HG02870 (cell line): ENCODE measurements around the gene TRERF1.

Experiments used
- ATAC-seq: cut with Tn5 transposase; IDR thresholded peaks from one replicate; pipeline ENCODE4 v1.9.1; 2021; ENCODE audit warnings: mild to moderate bottlenecking, moderate library complexity; ENCODE audit not compliant: unreplicated experiment

Gene TRERF1

GRCh38 chr6:42259286-42259685, 192.4 kb downstream of the TRERF1 start:
- ATAC-seq, result no peak

DNA sequence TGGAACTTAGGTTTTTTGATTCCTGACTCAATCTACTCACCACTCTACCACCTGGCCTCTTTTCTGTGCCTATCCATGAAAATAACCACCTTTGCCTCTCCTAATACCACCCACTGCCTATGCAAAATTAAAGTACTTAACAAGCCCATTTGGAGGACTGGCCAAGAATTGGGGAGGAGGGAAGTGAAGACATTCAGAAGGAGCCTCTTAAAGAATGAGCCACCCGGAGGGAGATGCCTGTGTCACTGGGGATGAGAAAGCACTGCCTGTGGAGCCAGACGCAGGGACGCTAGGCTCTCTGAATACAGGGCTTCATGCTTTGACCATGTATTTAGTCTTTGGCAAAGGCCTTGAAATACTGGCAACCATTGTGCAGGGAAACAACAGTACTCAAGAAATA, 194.1 kb downstream of the TRERF1 start:
- no peak for ATAC-seq

DNA sequence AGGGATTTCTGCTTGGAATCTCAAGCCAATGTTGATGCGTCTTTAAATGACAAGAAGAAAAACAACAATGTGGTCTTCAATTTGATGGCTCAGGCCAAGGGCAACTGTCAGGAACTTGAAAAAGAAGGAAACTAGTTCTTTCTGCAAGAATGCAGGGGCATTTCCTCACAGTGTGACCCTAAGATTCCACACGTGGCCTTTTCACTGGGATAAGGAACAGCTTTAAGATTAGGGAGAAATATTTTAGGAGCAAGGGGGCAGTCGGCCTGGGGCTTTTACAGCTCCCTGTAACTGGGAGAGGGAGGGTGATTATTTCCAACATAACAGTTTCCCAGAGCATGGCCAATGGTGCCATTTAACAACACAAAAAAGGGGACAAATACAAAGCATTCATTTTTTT, 194.7 kb downstream of the TRERF1 start:
- no peak for ATAC-seq

- no peak for ATAC-seq
Measured at GRCh38 chr6:42255050-42255449, 196.7 kb downstream of the TRERF1 start.

- ATAC-seq, result no peak
Measured at GRCh38 chr6:42254505-42254904, 197.2 kb downstream of the TRERF1 start.

- no peak for ATAC-seq
Measured at GRCh38 chr6:42251911-42252637, 199.7 kb downstream of the TRERF1 start.

GRCh38 chr6:42251500-42251899, 200.2 kb downstream of the TRERF1 start:
- ATAC-seq, result no peak

GRCh38 chr6:42250274-42250931, 201.3 kb downstream of the TRERF1 start:
- no peak for ATAC-seq

DNA sequence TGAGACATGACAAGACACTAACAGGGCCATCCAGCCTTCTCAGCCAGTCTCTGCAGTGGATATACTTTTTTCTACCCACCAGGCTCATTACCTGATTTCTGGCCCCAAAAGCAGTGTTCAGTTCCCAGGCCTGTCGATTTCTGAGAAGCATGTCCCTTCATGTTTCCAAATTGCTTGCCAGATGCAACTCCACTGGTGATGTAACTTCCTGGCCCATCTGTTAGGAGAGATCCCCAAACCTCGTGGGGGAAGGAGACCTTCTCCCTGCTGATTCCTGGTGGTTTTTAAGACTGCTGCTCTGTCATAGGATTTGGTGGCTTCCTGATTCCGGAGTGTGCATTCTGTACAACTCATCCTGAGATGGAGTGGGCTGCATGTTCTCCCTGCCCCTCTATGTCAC, 202.4 kb downstream of the TRERF1 start:
- ATAC-seq, result no peak

DNA sequence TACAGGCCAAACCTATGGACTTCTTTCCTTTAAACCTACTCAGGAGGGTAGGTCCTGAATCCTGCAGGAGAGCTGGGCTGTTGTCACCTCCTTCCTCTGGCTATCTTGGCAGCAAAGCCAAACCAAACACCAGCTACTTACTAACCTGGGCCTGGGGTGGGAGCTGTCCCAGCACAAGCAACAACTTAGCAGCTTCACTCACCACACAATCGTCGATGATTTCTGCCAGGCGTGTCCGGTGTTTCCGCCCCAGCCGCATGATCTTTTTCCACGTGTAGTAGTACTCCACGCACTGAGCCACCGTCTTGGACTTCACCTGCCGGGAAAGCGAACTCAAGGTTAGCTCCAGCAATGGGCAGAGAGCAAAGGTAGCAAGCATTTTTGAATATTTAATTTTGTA, 208.7 kb downstream of the TRERF1 start:
- no peak for ATAC-seq

- no peak for ATAC-seq
Measured at GRCh38 chr6:42241915-42242314, 209.8 kb downstream of the TRERF1 start.

- no peak for ATAC-seq
Measured at GRCh38 chr6:42239736-42240375, 211.9 kb downstream of the TRERF1 start.

DNA sequence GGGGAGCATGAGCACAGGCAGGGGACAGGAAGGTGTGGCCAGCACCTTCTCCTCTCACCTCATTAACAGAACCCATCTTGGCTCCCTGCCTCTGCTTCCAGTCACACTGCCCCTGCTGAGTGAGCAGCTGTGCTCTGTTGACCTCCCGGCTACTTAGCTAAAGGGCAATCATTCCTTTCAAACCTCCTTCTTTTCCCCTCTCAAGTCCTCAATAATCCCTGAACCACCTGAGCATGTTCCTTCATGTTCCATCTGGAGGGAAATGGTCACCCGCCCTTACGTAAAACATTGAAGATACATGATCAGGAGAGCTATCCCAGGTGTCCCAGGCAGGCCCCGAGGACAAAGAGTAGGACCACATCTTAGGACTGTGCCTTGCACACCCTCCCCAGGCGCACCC, 212.4 kb downstream of the TRERF1 start:
- no peak for ATAC-seq

- ATAC-seq, result no peak
Measured at GRCh38 chr6:42237857-42238256, 213.9 kb downstream of the TRERF1 start.

GRCh38 chr6:42236682-42237473, 214.8 kb downstream of the TRERF1 start:
- ATAC-seq, result no peak

GRCh38 chr6:42236030-42236429, 215.7 kb downstream of the TRERF1 start:
- ATAC-seq, result no peak

GRCh38 chr6:42232035-42232434, 219.7 kb downstream of the TRERF1 start:
- no peak for ATAC-seq

DNA sequence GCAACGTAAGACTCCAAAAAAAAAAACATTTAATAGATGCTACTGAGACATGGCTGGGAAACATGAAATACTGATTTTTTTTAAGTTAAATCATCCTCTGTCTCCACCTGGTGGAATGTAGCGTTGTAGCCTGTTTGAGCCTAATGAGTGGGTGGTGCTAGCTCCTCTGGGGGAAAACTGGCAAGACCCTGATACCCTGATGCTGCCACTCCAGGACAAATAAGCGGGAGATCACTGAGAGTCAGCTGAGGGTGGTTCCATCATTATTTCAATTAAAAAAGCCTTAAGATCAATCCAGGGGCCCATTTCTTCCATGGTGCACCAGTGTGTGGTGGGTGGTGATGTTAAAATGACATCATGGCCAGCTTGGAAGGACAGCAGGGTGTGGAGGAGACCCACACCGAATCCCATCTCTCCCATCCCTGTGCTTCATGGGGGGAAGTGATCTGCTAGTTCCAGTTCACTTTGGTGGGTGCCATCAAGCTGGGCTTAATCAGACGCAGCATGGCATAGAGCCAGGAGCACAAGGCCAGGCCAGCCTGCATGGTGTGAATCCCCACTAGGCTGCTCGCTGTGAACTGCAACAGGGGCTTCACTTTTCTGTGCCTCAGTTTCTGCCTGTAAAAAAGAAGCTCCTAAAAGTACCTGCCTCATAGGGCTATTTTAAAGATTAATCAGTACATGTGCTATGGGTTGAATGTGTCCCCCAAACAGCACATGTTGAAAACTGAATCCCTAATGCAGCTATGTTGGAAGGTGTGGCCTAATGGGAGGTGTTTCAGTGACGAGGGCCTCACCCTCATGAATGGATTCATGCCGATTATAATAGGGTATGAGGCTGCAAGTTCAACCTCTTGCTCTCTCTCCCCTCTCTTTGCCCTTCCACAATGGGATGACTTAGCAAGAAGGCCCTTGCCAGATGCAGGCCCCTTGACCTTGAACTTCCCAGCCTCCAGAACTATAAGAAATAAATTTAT, 221.1 kb downstream of the TRERF1 start:
- no peak for ATAC-seq

- ATAC-seq, result no peak
Measured at GRCh38 chr6:42229506-42230119, 222.1 kb downstream of the TRERF1 start.

GRCh38 chr6:42228305-42228704, 223.4 kb downstream of the TRERF1 start:
- ATAC-seq, result no peak
